ENCODE data around the gene HERC2.
"Not testable (repeated sequence)": the region's sequence is repeated elsewhere in the genome, so short reads cannot be mapped to it uniquely, and the experiment has no call there.

The HERC2 gene

DNA sequence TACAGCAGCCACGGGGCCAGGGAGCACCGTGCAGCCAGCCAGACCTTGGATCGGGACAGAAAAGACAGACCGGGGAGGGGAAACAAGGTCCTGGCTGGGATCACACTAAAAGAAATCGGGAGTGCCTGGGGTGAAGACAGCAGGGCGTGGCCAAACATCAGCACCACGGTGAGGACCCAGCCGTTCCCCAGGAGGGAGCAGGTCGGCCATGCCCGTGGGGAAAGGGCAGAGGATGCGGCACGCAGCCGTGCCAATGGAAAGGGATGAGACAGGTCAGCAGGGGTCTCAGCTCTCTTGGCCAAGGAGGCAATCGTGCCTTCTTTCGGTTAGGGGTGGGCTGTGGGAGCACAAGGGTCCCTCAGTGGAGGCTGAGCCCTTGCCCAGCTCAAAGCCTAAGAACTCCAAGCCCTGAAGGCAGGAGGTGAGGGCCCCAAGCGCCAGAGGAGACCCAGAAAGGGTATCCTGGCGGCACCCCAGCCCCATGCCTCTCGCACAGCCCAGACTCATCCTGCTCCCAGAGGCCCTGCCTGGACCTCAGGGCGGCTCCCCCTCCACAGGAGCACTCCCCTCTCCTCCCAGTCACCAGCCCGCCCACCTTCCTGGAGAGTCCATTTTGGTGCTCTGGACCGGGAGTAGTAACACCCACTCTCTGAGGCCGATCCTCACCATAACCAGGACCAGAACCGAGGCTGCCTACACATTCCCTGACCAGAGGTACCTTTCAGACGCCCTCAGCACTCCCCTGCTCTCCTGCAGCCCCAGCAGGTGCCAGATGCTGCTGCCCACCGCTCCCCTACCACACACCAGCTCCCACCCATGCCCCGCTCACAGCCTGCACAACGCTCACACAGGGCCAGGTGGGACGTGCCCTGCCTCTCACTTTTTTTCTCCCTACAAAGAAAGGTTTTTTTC lies 199.7 kb downstream of the HERC2 start:
- Histone ChIP-seq H3K4me3 (ENCODE audit: low read depth, low read length) (no peak overlapping the region), H3K36me3 (ENCODE audit: control insufficient read depth, insufficient read depth, low read length) (peaks cover 34% of the 10 kb centered on the region), H3K27me3 (ENCODE audit: control insufficient read depth, insufficient read depth, low read length) (no peaks in the 10 kb centered on the region), H3K9ac (ENCODE audit: low read depth, low read length) (no peak overlapping the region), H3K9me3 (ENCODE audit: control insufficient read depth, insufficient read depth, low read length) (no peaks in the 10 kb centered on the region), H3K4me1 (ENCODE audit: control insufficient read depth, insufficient read depth, low read length) (no peaks in the 10 kb centered on the region)

GRCh38 chr15:28121577-28121976 lies 200.4 kb downstream of the HERC2 start:
- H3K4me3 ChIP-seq (ENCODE audit: low read depth, low read length); H3K9me3 ChIP-seq (ENCODE audit: control insufficient read depth, insufficient read depth, low read length); H3K27me3 ChIP-seq (ENCODE audit: control insufficient read depth, insufficient read depth, low read length); H3K4me1 ChIP-seq (ENCODE audit: control insufficient read depth, insufficient read depth, low read length); H3K9ac ChIP-seq (ENCODE audit: low read depth, low read length): not testable (repeated sequence)
- peaks cover 32% of the 10 kb centered on the region for H3K36me3 ChIP-seq (ENCODE audit: control insufficient read depth, insufficient read depth, low read length)

- no peak overlapping the region for H3K9ac ChIP-seq (ENCODE audit: low read depth, low read length)
- no peaks in the 10 kb centered on the region for H3K27me3 ChIP-seq (ENCODE audit: control insufficient read depth, insufficient read depth, low read length)
- H3K4me3 ChIP-seq (ENCODE audit: low read depth, low read length), result no peak overlapping the region
- peaks cover 36% of the 10 kb centered on the region for H3K36me3 ChIP-seq (ENCODE audit: control insufficient read depth, insufficient read depth, low read length)
- H3K9me3 ChIP-seq (ENCODE audit: control insufficient read depth, insufficient read depth, low read length), result no peaks in the 10 kb centered on the region
- H3K4me1 ChIP-seq (ENCODE audit: control insufficient read depth, insufficient read depth, low read length), result no peaks in the 10 kb centered on the region
Observed at GRCh38 chr15:28120359-28120640, 201.7 kb downstream of the HERC2 start.

DNA sequence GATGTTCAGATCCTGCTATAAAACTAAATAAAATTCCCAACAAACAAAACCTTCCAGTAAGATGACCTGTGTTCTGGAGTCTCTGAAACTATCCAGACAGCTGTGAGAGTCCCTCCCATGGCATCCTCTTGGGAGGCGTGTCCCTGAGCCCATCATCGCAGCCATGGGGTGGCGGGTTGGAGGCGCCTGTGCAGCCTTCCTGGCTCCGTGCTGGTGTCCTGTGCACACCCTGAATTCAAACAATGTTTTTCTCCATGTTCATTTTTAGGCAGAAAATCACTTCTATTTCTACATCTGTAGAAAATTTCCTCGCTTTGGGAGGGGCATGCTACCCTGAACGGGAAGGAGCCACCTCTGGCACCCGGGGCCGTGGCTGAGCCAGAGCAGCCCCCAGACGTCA lies 203.4 kb downstream of the HERC2 start:
- no peak overlapping the region for H3K9ac ChIP-seq (ENCODE audit: low read depth, low read length)
- peaks cover 41% of the 10 kb centered on the region for H3K36me3 ChIP-seq (ENCODE audit: control insufficient read depth, insufficient read depth, low read length)
- no peaks in the 10 kb centered on the region for H3K9me3 ChIP-seq (ENCODE audit: control insufficient read depth, insufficient read depth, low read length)
- H3K4me3 ChIP-seq (ENCODE audit: low read depth, low read length), result no peak overlapping the region
- no peaks in the 10 kb centered on the region for H3K27me3 ChIP-seq (ENCODE audit: control insufficient read depth, insufficient read depth, low read length)
- no peaks in the 10 kb centered on the region for H3K4me1 ChIP-seq (ENCODE audit: control insufficient read depth, insufficient read depth, low read length)

DNA sequence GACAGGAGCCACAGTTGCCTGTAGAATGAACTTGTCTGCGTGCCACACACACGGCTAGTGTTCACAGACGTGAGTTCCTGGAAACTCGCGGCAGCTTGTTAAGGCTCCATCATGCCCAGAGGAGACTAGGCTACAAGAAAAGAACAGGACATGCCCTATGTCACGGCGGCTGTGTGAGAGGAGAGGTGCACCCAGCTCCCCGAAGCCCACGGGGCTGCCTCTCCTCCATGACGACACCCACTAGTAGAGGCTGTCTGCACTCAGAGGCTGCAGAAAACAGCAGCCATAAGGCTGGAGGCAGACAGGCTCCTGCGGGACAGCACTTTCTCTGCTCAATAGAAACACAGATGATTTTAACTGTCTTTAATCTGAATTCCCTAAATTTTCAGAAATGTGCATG lies 203.9 kb downstream of the HERC2 start:
- Histone ChIP-seq H3K36me3 (ENCODE audit: control insufficient read depth, insufficient read depth, low read length) (peaks cover 44% of the 10 kb centered on the region), H3K27me3 (ENCODE audit: control insufficient read depth, insufficient read depth, low read length) (no peaks in the 10 kb centered on the region), H3K4me3 (ENCODE audit: low read depth, low read length) (no peak overlapping the region), H3K9ac (ENCODE audit: low read depth, low read length) (no peak overlapping the region), H3K4me1 (ENCODE audit: control insufficient read depth, insufficient read depth, low read length) (no peaks in the 10 kb centered on the region), H3K9me3 (ENCODE audit: control insufficient read depth, insufficient read depth, low read length) (no peaks in the 10 kb centered on the region)

- Histone ChIP-seq H3K36me3 (ENCODE audit: control insufficient read depth, insufficient read depth, low read length) (peaks cover 49% of the 10 kb centered on the region), H3K4me3 (ENCODE audit: low read depth, low read length) (no peak overlapping the region), H3K9ac (ENCODE audit: low read depth, low read length) (no peak overlapping the region), H3K27me3 (ENCODE audit: control insufficient read depth, insufficient read depth, low read length) (no peaks in the 10 kb centered on the region), H3K9me3 (ENCODE audit: control insufficient read depth, insufficient read depth, low read length) (no peaks in the 10 kb centered on the region), H3K4me1 (ENCODE audit: control insufficient read depth, insufficient read depth, low read length) (no peaks in the 10 kb centered on the region)
Observed at GRCh38 chr15:28117432-28117990, 204.5 kb downstream of the HERC2 start.

DNA sequence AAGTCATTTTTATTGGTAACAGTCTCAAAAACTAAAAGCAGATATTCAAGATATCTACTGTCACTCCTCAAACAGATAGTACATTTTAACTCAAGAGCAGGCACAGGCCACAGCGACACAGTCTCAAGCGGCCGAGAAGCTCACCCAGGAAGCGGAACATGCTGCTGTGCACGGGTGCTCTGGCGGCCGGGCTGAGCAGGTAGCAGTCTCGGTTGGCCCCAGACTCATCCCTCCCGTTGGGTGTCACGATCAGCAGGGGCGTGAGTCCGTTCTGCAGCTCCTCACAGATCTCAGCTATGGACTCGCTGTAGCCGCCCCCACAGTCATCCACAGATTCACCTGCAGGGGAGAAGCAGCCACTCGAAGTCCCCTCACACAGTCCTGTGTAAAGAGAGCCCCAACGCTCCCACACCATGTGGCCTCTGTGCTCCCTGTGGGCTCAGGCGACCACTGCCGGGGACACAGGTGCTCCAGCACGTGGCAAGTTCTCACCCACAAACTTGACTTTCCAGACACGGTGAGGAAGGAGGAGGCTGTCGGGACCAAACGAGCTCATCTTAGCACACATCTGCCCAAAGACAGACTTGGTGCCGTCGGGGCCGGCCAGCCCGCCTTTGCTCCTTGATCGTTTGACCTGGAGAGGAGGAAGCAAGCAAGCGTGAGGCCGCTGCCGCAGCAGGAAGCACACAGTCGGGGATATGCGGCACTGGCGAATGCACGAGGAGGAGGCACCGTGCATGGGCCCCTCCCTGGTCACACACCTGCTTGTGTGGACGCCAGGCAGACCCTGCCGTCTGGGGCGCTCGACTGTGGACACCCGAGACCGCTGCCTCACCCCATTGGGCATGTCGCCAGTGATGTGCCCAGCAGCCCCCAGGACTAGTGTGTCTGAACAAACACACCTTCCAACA lies 205.2 kb downstream of the HERC2 start:
- Histone ChIP-seq H3K36me3 (ENCODE audit: control insufficient read depth, insufficient read depth, low read length) (peaks cover 52% of the 10 kb centered on the region), H3K9me3 (ENCODE audit: control insufficient read depth, insufficient read depth, low read length) (no peaks in the 10 kb centered on the region), H3K9ac (ENCODE audit: low read depth, low read length) (no peak overlapping the region), H3K4me3 (ENCODE audit: low read depth, low read length) (no peak overlapping the region), H3K4me1 (ENCODE audit: control insufficient read depth, insufficient read depth, low read length) (no peaks in the 10 kb centered on the region), H3K27me3 (ENCODE audit: control insufficient read depth, insufficient read depth, low read length) (no peaks in the 10 kb centered on the region)

GRCh38 chr15:28115871-28116270 lies 206.1 kb downstream of the HERC2 start:
- no peaks in the 10 kb centered on the region for H3K9me3 ChIP-seq (ENCODE audit: control insufficient read depth, insufficient read depth, low read length)
- peaks cover 55% of the 10 kb centered on the region for H3K36me3 ChIP-seq (ENCODE audit: control insufficient read depth, insufficient read depth, low read length)
- no peaks in the 10 kb centered on the region for H3K27me3 ChIP-seq (ENCODE audit: control insufficient read depth, insufficient read depth, low read length)
- H3K9ac ChIP-seq (ENCODE audit: low read depth, low read length), result no peak overlapping the region
- no peak overlapping the region for H3K4me3 ChIP-seq (ENCODE audit: low read depth, low read length)
- no peaks in the 10 kb centered on the region for H3K4me1 ChIP-seq (ENCODE audit: control insufficient read depth, insufficient read depth, low read length)

GRCh38 chr15:28114721-28115622 lies 207.0 kb downstream of the HERC2 start:
- no peaks in the 10 kb centered on the region for H3K9me3 ChIP-seq (ENCODE audit: control insufficient read depth, insufficient read depth, low read length)
- H3K36me3 ChIP-seq (ENCODE audit: control insufficient read depth, insufficient read depth, low read length), result peaks cover 49% of the 10 kb centered on the region
- H3K4me3 ChIP-seq (ENCODE audit: low read depth, low read length), result no peak overlapping the region
- H3K27me3 ChIP-seq (ENCODE audit: control insufficient read depth, insufficient read depth, low read length), result no peaks in the 10 kb centered on the region
- no peak overlapping the region for H3K9ac ChIP-seq (ENCODE audit: low read depth, low read length)
- no peaks in the 10 kb centered on the region for H3K4me1 ChIP-seq (ENCODE audit: control insufficient read depth, insufficient read depth, low read length)

DNA sequence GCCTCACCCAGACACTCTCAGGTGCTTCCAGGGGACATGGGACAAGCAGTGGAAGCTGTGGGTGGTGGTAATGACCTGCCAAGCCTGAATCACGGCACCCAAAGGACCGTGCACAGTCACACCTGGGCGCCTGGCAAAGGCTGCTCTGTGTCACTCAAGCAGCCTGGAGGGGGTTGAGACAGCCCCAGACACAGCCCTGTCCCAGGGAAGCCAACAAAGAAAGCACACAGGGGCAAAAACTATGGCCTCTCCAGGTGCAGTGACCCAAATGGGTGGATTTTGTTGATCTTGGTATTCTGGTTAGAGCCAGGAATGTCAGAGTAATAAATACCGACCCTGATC lies 207.9 kb downstream of the HERC2 start:
- Histone ChIP-seq H3K9ac (ENCODE audit: low read depth, low read length) (no peak overlapping the region), H3K4me3 (ENCODE audit: low read depth, low read length) (no peak overlapping the region), H3K36me3 (ENCODE audit: control insufficient read depth, insufficient read depth, low read length) (peaks cover 44% of the 10 kb centered on the region), H3K4me1 (ENCODE audit: control insufficient read depth, insufficient read depth, low read length) (no peaks in the 10 kb centered on the region), H3K27me3 (ENCODE audit: control insufficient read depth, insufficient read depth, low read length) (no peaks in the 10 kb centered on the region), H3K9me3 (ENCODE audit: control insufficient read depth, insufficient read depth, low read length) (no peaks in the 10 kb centered on the region)

- Histone ChIP-seq H3K4me3 (ENCODE audit: low read depth, low read length) (no peak overlapping the region), H3K36me3 (ENCODE audit: control insufficient read depth, insufficient read depth, low read length) (peaks cover 44% of the 10 kb centered on the region), H3K9me3 (ENCODE audit: control insufficient read depth, insufficient read depth, low read length) (no peaks in the 10 kb centered on the region), H3K27me3 (ENCODE audit: control insufficient read depth, insufficient read depth, low read length) (no peaks in the 10 kb centered on the region), H3K9ac (ENCODE audit: low read depth, low read length) (no peak overlapping the region), H3K4me1 (ENCODE audit: control insufficient read depth, insufficient read depth, low read length) (no peaks in the 10 kb centered on the region)
Observed at GRCh38 chr15:28113394-28114113, 208.4 kb downstream of the HERC2 start.

Data from iPS-15b (cell line).